OCI-LY7 (cell line): ENCODE data around the gene MAG.

ENCODE experiments used
- CTCF ChIP-seq: fragments of 200-600 bp; sonication (generic); conservative IDR thresholded peaks from 2 replicates; pipeline ENCODE4 v1.5.1; 2014; ENCODE audit warnings: mild to moderate bottlenecking, antibody characterized with exemption, low read length, moderate library complexity, mixed read lengths
- EZH2phosphoT487 ChIP-seq: fragments of 200-600 bp; sonication (generic); IDR thresholded peaks from 2 replicates; pipeline ENCODE4 v1.6.1; 2018; ENCODE audit warnings: low read depth, borderline replicate concordance, mild to moderate bottlenecking, mixed run types, antibody characterized with exemption, low read length, moderate library complexity, mixed read lengths

- TF ChIP-seq CTCF (no peak), EZH2phosphoT487 (no peak)
Measured at GRCh38 chr19:35305181-35305580, 13.2 kb downstream of the MAG start.
